Loucy (cell line): Measurements from ENCODE around the gene THOC1.

Experiments used
- EZH2phosphoT487 ChIP-seq: fragments of 200-600 bp; IDR thresholded peaks from 2 replicates; pipeline ENCODE4 v1.6.1; 2018; ENCODE audit warnings: antibody characterized with exemption, mild to moderate bottlenecking, moderate library complexity, borderline replicate concordance
- TF ChIP-seq, protein P1 (sequence below): fragments of 200-600 bp; sonication (generic); conservative IDR thresholded peaks from 2 replicates; pipeline ENCODE4 v1.5.1; 2014; ENCODE audit warnings: mild to moderate bottlenecking, antibody characterized with exemption, low read length

- TF ChIP-seq, protein P1, sequence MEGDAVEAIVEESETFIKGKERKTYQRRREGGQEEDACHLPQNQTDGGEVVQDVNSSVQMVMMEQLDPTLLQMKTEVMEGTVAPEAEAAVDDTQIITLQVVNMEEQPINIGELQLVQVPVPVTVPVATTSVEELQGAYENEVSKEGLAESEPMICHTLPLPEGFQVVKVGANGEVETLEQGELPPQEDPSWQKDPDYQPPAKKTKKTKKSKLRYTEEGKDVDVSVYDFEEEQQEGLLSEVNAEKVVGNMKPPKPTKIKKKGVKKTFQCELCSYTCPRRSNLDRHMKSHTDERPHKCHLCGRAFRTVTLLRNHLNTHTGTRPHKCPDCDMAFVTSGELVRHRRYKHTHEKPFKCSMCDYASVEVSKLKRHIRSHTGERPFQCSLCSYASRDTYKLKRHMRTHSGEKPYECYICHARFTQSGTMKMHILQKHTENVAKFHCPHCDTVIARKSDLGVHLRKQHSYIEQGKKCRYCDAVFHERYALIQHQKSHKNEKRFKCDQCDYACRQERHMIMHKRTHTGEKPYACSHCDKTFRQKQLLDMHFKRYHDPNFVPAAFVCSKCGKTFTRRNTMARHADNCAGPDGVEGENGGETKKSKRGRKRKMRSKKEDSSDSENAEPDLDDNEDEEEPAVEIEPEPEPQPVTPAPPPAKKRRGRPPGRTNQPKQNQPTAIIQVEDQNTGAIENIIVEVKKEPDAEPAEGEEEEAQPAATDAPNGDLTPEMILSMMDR = no peak
- TF ChIP-seq EZH2phosphoT487 = no peak
Measured at GRCh38 chr18:199214-199613, 68.6 kb downstream of the THOC1 start.
